Measurements from ENCODE around the gene STC2. TPM values are rescaled to one million over a fixed set of nuclear protein-coding genes. Genes with fewer than 3 reads are reported as not detected.
"Not testable (repeated sequence)": the region's sequence is repeated elsewhere in the genome, so short reads cannot be mapped to it uniquely, and the experiment has no call there.

Gene STC2, protein sequence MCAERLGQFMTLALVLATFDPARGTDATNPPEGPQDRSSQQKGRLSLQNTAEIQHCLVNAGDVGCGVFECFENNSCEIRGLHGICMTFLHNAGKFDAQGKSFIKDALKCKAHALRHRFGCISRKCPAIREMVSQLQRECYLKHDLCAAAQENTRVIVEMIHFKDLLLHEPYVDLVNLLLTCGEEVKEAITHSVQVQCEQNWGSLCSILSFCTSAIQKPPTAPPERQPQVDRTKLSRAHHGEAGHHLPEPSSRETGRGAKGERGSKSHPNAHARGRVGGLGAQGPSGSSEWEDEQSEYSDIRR
- 2.6 and 3.8 TPM in 2 replicates for total RNA-seq
- long read RNA-seq, full-length matches to known transcripts, result 1 of 1 reads
- long read RNA-seq, partial matches to known transcripts, result 0 of 1 reads
- long read RNA-seq, other reads (novel, unspliced or antisense), result 0 of 1 reads

DNA sequence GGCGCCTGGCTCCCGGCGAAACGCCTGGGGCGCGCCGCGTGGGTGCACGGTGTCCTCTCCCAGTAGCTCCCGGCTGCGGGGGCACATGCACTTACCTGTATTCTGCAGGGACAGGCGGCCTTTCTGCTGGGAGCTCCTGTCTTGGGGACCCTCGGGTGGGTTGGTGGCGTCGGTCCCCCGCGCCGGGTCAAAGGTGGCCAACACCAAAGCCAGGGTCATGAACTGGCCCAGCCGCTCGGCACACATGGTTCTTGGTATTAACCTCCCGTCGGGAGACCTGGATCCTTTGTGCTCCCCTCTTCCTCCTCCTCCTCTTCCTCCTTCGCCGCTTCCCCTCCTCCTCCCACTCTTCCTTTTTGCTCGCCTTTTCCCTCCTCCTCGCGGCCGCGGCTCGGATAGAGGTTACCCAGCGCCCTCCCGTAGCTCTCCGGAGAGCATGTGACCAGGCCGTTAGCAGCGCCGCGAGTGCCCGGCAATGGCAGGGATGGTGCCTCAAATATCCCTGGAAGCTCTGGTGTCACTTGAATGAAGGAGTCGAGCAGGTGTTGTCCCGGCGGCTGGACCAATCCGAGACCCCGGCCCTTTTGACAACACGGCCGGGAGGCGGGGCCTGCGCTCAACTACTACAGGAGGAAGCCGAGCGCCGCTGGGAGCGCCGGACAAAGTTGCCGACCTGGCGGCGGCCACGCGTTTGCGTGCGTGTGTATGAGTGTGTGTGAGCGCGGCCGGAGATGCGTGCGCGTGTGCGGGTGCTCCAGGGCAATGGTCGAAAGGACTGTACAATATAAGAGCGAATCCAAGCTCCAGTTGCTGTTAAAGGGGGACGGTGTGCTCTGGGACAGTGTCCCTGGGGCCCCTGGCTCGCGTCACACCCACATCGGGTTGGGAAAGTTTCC is at the start of gene STC2:
Gene STC2 (minus strand): TSS at position 467 of the 896 bp plus-strand sequence. CDS start 221 bp downstream, at position 246.
- Mint-ChIP-seq H3K4me3 (peak within 1 kb of the TSS; percentile 95), H3K27me3 (ENCODE audit: low read depth) (peaks cover 92% of the 10 kb centered on the region), H3K36me3 (ENCODE audit: low read depth) (no peaks in the 10 kb centered on the region), H3K27ac (ENCODE audit: unreplicated experiment) (peak within 1 kb of the TSS; percentile 63), H3K9me3 (no peaks in the 10 kb centered on the region), H3K4me1 (peaks cover 40% of the 10 kb centered on the region)
- TF ChIP-seq, protein P1, sequence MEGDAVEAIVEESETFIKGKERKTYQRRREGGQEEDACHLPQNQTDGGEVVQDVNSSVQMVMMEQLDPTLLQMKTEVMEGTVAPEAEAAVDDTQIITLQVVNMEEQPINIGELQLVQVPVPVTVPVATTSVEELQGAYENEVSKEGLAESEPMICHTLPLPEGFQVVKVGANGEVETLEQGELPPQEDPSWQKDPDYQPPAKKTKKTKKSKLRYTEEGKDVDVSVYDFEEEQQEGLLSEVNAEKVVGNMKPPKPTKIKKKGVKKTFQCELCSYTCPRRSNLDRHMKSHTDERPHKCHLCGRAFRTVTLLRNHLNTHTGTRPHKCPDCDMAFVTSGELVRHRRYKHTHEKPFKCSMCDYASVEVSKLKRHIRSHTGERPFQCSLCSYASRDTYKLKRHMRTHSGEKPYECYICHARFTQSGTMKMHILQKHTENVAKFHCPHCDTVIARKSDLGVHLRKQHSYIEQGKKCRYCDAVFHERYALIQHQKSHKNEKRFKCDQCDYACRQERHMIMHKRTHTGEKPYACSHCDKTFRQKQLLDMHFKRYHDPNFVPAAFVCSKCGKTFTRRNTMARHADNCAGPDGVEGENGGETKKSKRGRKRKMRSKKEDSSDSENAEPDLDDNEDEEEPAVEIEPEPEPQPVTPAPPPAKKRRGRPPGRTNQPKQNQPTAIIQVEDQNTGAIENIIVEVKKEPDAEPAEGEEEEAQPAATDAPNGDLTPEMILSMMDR (conservative IDR thresholded peaks at IDR 0.05), result no peak
- DNase-seq (ENCODE audit: low read depth, low spot score), result peak; percentile 58

- Mint-ChIP-seq H3K27me3 (ENCODE audit: low read depth) (peaks cover 6% of the 10 kb centered on the region), H3K36me3 (ENCODE audit: low read depth) (peaks cover 3% of the 10 kb centered on the region), H3K4me3 (no peak overlapping the region), H3K9me3 (peaks cover 6% of the 10 kb centered on the region), H3K27ac (ENCODE audit: unreplicated experiment) (no peak overlapping the region), H3K4me1 (no peaks in the 10 kb centered on the region)
- DNase-seq (ENCODE audit: low read depth, low spot score), result no peak
- TF ChIP-seq, protein P1 (conservative IDR thresholded peaks at IDR 0.05), result no peak
These were observed 43.2 kb upstream of the STC2 start for GRCh38 chr5:173371400-173371799.

DNA sequence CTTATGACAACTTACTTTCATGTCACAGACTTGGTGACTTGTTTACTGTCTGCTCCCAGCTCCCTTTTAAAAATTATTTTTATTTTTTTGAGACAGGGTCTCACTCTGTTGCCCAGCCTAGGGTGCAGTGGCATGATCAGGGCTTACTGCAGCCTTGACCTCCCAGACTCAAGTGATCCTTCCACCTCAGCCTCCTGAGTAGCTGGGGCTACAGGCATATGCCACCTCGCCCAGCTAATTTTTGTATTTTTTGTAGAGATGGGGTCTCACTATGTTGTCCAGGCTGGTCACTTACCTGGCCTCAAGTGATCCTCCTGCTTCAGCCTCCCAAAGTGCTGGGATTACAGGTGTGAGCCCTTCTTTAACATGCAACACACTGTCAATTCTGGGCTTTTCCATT is 35.2 kb upstream of the STC2 start:
- not testable (repeated sequence) for H3K36me3 Mint-ChIP-seq (ENCODE audit: low read depth); H3K27ac Mint-ChIP-seq (ENCODE audit: unreplicated experiment)

GRCh38 chr5:173355561-173355960 is 27.3 kb upstream of the STC2 start:
- peaks cover 5% of the 10 kb centered on the region for H3K27me3 Mint-ChIP-seq (ENCODE audit: low read depth)
- no peak for DNase-seq (ENCODE audit: low read depth, low spot score)
- H3K9me3 Mint-ChIP-seq, result peaks cover 1% of the 10 kb centered on the region
- TF ChIP-seq, protein P1 (conservative IDR thresholded peaks at IDR 0.05), result no peak
- no peaks in the 10 kb centered on the region for H3K4me1 Mint-ChIP-seq
- H3K27ac Mint-ChIP-seq (ENCODE audit: unreplicated experiment), result no peak overlapping the region
- H3K36me3 Mint-ChIP-seq (ENCODE audit: low read depth), result no peaks in the 10 kb centered on the region
- H3K4me3 Mint-ChIP-seq, result no peak overlapping the region

More for the DNA sequence above, 35.2 kb upstream of the STC2 start:
- peaks cover 10% of the 10 kb centered on the region for H3K9me3 Mint-ChIP-seq
- not testable (repeated sequence) for H3K27me3 Mint-ChIP-seq (ENCODE audit: low read depth); H3K4me3 Mint-ChIP-seq; H3K4me1 Mint-ChIP-seq; DNase-seq (ENCODE audit: low read depth, low spot score)

DNA sequence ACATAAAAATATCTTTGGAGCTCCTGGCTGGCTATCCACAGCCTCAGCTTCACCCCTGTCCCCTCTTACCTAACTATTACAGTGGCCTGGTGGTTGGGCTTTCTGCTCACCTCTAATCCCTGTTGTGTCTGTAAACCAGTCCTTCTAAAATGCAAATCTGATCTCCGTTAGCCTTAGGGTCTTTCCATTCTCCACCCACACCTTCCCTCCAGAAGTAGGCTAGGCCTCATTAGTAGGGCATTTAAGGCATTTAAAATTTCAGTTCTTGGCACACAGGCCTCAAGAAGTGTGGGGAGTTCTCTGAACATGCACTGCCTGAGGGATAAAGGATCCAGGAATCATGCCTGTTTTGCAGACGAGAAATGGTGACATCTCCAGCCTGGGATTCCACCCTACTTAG is 26.4 kb upstream of the STC2 start:
- TF ChIP-seq, protein P1 (conservative IDR thresholded peaks at IDR 0.05), result no peak
- DNase-seq (ENCODE audit: low read depth, low spot score), result no peak
- Mint-ChIP-seq H3K4me3 (no peak overlapping the region), H3K36me3 (ENCODE audit: low read depth) (no peaks in the 10 kb centered on the region), H3K4me1 (no peaks in the 10 kb centered on the region), H3K27ac (ENCODE audit: unreplicated experiment) (no peak overlapping the region), H3K9me3 (peaks cover 5% of the 10 kb centered on the region), H3K27me3 (ENCODE audit: low read depth) (peaks cover 5% of the 10 kb centered on the region)

All from neural crest cell (in vitro differentiated cells).